GM18870 (cell line): ENCODE measurements around the gene PTPRZ1.

ENCODE experiments used
- ATAC-seq: cut with Tn5 transposase; IDR thresholded peaks from one replicate; pipeline ENCODE4 v1.9.1; 2021; ENCODE audit warnings: moderate library complexity; ENCODE audit not compliant: unreplicated experiment

The PTPRZ1 gene

DNA sequence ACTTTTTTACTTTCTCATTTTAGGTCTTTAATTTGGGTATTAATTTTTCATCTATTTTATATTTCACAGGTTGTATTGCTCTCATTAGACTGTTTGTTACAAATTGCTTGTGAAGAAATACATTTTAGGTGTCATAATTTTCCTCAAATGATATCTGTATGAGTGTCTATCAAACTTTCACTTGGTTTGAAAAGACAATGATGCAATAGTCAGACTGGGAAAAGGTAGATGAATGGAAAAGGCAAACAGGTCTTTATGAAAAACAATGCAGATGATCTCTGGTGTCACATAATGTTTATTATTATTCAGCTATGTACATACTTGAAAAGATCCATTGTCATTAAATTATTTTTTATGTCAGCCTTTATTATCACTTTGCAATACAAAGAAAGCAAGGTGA is 80.2 kb downstream of the PTPRZ1 start:
- ATAC-seq = no peak

DNA sequence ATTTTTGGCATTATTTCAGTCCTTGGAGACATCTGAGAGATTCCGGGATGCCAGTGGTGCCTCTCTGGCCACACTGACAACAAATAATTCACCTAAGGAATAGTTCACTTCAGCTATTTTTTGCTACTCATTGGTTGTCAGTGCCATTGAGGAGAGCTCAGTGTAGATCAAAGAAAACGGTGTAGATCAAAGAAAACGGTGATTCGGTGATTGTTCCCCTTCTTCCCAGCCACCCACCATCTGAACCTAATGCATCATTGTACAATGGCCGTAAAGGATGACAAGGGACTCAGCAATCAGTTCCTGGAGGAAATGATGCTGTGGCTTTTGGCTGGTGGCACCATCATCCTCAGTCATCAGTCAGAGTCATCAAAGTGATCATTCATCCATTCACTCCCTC is 80.6 kb downstream of the PTPRZ1 start:
- no peak for ATAC-seq

DNA sequence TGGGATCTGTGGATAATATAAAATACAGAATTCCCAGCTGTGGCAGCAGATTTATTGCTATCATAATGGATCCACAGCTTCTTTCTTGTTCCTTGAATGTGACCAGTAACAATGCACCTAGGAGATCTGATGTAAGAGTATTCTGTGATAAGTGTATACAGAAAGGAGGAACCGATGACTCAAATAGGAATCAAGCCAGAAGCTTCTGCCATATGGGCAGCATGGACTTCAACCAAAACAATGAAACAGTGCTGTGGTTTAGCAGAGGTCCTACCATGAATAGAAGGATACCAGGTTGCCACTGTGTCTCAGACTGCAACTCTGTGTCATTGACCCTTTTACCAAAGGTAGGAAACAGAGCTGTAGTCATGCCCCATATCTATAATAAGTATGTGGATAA is 81.8 kb downstream of the PTPRZ1 start:
- peak; percentile 79 for ATAC-seq

DNA sequence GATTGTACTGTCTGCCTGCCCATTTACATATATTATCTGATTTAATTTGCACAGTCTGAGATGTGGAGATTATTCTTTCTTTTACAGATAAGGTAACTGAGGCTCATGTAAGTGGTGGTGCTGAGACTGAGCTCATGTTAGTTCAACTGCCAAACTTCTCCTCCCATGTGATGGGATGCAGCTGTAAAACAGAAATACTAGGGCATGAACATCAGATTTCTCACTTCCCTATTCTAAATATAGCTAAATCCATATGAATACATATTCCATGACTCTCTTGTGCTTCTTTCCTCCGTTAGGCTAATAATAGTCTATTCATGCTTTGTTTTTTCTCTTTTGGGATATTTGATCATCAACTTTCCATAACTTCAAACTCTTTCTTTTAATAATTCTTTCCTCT is 84.7 kb downstream of the PTPRZ1 start:
- ATAC-seq = no peak

DNA sequence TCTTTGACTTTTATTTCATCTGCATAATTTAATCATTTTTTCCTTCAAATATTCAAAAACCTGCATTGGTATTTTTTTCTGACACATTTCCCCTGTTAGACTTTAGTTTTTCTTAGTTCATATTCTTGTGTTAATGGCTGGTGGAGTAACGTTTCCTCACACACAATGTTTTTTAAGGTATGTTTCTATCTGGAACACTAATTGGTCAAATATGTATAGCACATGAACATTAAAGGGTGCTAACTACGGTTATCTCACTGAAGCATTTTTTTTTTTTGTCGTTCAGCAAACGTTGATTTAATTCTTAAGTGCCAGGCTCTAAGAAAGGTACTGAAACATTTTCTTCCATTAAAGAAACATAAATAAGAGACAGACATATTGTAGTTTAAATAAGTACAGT is 87.7 kb downstream of the PTPRZ1 start:
- ATAC-seq = no peak

DNA sequence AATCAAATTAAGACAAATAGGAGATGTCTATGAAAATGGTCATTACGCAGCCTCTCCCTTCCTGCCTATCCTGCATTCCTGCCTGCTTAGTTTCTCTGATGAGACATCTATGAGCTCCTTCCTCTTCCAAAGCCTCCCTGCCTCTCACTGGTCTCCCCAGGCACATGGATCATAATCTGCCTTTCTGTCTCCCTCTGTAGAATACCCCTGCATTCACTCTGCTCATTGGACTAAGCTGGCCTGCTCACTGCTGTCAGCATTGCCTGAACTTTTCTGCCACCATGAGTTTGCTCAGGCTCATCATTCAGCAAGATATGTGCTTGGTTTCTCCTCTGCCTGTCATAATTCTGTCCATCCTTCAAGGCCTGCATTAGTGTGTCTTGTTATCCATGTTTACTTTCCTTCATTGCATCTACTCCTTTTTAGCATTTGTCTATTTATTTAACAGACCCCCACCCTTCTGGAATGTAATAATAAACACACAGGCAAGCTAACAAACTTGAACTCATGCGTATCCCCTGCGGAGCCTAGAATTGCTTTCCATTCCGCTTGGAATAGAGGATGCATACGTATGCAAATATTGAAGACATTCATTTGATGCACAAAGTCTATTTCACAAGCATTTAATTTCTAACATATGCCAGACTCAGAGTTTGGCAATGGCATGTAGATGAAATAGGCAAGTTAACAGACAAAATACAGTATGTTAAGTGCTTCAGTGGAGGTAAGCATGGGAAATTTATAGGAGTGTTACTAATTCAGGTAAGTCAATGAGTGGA is 88.3 kb downstream of the PTPRZ1 start:
- ATAC-seq = no peak

DNA sequence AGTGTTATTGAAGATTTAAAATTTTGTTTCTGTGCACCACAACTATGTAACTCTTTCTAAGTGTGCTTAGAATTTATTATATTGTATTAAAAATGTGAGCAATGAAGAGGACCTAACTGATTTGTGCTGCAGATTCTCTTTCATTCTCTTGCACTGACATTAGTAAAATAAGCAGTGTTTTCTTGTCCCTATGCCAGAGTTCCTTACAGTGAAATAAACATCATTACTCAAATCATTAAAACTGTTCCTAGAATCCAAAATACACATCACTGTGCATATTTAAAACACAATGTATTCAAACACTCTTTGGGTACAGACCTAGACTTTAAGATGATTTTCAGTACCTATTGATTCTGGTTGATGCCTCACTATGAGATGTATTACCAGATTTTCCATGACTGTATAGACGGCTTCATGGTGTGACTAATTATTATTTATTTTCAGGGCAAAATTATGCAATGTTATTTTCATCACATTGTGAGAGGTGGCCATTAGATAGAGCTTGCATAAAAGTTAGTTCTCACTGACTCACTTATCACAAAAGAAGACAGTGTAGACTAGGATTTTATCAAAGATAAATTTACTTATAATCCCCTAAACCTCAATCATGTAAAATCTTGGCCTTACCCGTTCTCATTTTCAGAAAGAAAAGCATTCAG is 93.4 kb downstream of the PTPRZ1 start:
- no peak for ATAC-seq

DNA sequence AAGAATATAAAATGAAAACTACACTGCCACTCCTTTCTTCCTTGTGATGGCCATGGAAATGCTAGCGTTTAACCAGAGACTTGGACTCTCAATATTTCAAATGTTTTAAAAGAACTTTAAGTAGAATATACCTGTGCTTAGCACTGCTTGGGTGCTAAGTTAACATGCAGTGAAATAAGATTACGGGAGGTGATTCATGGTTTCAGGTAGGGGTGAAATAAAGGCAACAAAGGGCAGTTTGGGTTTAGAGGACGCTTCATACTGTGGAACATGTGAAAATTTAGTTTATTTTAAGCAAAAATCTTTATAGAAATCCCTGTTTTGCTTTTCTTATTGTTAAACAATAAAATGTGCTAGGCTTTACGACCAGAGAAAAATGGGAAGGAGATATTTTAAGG is 94.0 kb downstream of the PTPRZ1 start:
- no peak for ATAC-seq

DNA sequence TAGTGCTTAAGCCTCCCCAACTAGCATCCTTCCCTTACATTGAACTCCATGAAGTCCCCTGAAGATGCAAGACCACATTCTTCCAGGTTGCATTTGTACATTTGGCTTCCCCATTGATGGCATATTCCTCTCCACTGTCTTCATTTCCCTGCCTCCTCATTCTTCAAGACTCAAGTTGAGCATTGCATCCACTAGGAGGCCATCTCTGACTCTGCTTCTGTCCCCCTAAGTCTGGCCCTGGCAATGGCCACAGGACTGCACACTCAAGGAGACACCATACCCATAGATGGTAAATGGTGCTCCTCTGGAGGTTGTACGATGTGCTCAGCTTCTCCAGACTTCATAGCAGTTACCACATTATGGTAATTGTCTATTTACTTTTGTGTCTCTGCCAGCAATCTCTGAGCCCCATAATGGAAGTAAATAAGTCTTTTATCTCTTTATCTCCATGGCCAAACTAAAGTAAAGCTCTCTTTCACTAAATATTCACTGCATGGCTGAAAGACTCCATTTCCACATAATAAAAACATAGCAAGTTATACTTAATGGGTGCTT is 112.6 kb downstream of the PTPRZ1 start:
- no peak for ATAC-seq

DNA sequence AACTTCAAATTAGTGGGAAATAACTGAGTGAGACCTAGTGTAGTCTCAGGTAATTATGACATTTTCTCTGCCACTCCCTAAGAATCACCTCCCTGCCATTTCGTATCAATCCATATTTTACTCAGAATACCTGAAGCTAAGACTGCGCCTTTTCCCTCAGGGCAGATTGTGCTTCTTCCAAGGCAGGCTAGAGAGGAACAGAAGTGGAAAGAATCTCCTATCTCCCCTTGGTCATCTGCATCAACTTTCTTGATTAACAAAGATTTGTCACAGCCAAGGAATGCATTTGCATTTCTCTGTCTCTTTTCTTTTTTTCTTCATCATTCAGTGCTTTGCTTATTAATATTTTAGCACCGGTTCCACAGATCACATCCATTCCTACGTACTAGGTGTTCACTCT is 119.1 kb downstream of the PTPRZ1 start:
- ATAC-seq = no peak

DNA sequence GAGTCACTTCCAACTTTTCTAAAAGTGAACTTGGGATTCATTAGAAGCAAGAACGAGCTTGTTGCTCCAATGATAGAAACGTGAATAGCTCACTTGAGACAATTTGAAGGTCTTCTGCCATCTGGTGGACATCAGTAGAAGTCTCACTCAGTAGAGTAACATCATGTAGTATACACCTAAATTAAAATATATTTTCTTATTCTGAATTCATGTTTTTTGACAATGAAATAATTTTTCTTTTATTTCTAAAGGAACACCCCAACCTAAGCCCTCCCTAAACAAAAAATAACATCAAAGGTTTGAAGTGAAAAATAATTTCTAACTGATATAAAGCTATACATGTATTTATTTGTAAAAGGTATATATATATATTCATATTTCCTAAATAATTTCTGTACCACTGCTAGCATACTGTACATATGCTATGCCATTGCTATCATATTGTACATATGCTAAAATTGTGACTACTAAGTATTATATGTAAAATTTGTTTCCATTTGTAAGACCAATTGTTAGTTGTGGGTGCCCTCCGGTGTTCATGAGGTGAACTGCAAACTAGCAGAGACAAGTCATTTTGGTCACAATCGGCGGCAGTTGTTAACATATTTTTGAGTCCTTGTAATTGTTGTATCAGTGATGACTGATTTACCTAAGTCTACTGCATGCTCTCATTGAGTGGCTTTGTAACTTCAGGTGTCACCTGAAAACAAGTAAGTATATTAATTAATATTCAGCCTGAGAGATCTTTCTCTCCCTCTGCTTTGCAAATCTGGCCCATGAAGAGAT is 121.9 kb downstream of the PTPRZ1 start:
- ATAC-seq = peak; percentile 92

DNA sequence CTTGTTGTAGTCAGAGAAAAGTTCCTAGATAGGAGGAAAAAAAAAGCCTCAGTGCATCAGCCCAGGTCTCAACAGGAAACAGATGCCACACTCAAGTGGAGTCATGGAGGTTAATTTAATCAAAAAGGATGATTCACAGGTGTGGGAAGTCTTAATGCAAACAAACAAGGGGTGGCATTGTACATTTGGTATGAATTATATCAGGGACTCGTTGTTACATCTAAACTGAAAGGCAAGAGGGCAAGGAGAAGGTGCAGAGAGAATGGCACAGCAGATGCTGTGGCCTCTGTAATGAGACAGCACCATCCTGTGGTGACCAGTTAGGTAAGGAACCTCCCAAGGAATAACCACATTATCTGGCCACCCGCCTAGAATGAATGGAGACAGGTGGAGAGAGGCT is 133.7 kb downstream of the PTPRZ1 start:
- ATAC-seq = no peak

DNA sequence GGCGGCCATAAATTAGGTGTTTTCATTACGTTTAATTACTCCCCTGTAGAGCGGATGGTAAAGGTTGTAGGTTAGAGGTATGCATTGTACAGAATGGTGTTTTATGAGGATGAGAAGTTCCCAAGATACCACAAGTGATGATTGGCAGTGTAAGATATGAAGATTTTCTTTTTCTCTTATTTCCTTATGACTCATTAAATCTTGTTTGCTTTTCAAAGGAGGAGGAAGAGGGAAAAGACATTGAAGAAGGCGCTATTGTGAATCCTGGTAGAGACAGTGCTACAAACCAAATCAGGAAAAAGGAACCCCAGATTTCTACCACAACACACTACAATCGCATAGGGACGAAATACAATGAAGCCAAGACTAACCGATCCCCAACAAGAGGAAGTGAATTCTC is 137.2 kb downstream of the PTPRZ1 start:
- no peak for ATAC-seq

DNA sequence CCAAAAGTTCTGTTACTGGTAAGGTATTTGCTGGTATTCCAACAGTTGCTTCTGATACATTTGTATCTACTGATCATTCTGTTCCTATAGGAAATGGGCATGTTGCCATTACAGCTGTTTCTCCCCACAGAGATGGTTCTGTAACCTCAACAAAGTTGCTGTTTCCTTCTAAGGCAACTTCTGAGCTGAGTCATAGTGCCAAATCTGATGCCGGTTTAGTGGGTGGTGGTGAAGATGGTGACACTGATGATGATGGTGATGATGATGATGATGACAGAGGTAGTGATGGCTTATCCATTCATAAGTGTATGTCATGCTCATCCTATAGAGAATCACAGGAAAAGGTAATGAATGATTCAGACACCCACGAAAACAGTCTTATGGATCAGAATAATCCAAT is 140.1 kb downstream of the PTPRZ1 start:
- ATAC-seq = peak; percentile 58

DNA sequence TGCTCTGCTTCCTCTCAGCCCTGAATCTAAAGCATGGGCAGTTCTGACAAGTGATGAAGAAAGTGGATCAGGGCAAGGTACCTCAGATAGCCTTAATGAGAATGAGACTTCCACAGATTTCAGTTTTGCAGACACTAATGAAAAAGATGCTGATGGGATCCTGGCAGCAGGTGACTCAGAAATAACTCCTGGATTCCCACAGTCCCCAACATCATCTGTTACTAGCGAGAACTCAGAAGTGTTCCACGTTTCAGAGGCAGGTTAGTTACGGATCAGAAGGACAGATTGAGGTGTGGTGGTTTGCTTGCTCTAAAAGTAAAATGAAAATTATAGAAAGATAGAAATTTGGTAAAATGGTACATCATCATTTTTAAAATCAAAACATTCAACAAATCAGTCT is 140.7 kb downstream of the PTPRZ1 start:
- ATAC-seq = no peak

DNA sequence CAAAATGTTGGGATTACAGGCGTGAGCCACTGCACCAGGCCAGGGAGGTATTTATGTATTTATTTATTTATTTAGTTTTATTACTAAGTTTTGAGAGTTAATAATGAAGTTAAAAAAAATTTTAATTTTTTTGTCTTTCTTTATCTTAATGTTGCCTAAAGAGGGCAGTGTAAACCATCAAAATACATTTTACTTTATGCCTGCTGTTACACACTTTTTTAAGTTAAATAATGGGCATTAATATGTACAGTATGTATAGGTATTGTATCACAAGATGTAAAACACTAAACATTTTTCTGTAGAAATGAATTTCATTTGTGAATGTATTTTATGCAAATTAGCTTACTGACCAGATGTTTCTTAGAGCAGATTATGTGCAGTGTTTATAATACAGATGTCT is 141.7 kb downstream of the PTPRZ1 start:
- ATAC-seq = no peak

DNA sequence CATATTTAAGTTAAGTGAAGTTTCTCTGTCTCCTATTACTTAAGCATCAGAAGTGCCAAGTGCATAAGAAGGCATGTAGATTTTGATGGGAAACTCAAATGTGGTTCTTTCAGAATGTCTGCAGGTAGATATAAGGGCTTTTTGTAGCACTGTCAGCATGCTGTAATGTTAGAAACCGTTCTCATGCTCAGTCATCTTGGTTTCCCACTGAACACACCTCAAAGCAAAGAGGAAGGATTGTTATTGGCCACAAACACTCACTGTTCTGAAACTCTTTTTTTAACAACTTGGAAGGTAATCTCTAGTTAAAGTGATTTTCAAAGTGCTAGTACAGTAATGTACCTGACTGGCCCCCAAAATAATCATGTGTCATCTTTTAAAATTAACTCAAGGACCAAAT is 145.1 kb downstream of the PTPRZ1 start:
- ATAC-seq = no peak

DNA sequence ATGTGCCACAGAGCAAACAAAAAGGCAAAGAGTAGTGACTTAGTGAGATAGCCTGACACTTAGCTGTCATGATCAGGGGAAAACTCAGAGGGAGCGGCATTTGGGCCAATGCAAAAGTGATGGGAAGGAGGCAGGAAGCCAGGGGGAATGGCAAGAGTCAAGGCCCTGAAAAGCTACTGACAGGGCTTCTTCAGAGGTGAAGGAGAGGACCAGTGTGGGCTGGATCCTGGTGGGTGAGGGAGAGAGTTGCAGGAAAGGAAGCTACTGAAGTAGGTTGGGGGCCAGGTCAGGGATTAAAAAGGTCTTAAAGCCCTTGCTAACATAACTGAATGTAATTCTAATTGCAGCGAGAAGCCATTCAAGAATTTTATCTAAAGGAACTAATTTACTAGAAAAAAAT is 154.1 kb downstream of the PTPRZ1 start:
- no peak for ATAC-seq

DNA sequence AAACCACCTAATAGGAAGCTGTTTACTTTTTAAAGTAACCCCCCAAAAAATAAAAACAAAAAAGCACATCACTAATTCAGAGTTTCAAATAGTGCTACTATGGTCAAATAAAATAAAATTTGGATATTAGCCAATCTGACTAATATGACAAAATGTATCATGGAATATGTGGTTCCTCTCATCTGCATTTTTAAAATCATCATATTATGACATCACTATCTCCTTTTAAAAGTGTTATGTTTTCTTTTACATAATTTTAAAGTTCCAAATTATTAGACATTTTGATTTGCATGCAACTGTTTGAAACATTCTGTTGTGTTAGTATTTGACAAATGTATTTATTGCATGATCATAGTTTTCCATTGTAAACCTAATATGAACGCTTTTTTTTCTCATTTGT is 160.7 kb downstream of the PTPRZ1 start:
- ATAC-seq = no peak

DNA sequence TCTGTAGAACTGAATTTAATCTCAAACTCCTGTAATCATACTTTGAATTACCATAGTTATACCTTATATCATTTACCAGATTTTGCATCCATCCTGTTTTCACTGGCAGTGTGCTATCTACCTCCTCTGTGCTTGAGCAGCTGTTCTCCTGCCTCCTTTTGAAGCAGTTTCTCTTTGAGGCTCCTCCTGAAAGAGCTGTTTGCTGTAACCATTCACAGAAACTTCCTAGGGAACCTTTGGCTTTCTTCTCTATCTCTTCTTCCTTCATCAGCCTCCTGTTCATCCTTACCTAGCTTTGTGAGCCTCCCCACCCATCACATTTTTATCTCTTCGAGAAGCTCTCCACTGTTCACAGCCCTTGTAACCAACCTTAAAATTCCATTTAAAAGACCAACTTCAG is 162.9 kb downstream of the PTPRZ1 start:
- ATAC-seq = no peak

DNA sequence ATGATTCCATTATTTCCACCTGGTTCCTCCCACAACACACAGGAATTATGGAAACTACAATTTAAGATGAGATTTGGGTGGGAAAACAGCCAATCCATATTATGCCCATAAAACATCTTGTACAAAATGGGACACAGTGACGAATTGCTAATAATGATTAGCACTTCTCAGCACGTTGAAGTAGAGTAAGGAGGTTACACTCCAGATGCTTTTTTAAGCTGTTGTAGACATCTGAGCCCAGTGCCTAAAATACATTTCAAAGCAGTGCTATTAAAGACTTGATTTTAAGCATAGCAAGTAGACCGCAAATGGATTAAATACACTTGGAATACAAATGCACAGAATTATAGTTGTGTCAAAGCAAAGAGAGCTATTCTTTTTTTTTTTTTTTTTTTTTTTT is 165.2 kb downstream of the PTPRZ1 start:
- no peak for ATAC-seq

DNA sequence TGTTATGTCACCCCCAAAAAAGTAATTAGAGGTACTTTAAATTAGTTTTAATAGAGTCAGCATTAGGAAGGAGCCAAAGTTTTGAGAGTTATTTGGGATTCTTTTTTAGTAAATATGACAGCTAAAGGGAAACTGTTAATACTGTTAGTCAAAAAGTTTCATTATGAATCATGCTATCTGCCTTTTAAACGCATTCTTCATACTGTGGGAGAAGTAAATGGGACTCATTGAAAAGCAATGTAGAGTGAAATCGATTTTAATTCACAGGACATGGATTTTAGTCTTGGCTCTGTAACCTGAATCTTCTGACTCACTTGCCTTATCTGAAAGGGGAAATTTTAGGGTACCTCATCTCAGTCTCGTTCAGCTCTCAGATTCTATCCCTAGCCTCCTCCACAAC is 165.9 kb downstream of the PTPRZ1 start:
- ATAC-seq = no peak
